ENCODE results near the gene SP2. TPM values are rescaled to one million over a fixed set of nuclear protein-coding genes. Genes with fewer than 3 reads are reported as not detected.

The SP2 gene
- total and polyA plus RNA-seq, 2 of the 8 experiments (the other 6 are each of a cell fraction or from before 2014, with no cell fraction given), result 5.6 to 13.8 TPM

DNA sequence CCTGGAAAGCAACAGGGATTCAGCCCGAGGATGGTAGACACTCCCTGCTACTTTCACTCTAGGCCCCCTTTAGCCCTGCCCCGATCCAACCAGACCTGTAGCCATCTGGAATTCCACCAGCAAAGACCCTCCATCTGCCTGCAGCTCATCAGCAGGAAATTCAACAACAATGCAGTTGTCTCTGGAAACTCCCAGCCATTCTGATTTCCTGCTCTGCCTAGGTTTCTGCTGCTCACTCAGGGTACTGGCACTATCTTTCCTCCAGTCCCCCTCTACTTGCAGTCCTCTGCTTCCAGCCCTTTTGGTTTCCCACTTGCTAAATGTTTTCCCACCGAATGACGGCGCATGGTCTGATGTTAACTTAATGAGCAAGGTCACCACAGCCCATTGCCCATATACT is 42.4 kb upstream of the SP2 start:
- Histone ChIP-seq H3K79me2 (ENCODE audit: control insufficient read depth in 1 of 2, insufficient read depth in 2 of 2, low read length in 2 of 2) (no peaks in the 10 kb centered on the region), H3K4me3 (ENCODE audit: extremely low read depth in 1 of 4, insufficient read depth in 2 of 4, low read depth in 3 of 4, low read length in 4 of 4) (no peak overlapping the region), H3K14ac (ENCODE audit: insufficient read length) (no peak overlapping the region), H2BK15ac (ENCODE audit: low read length) (no peak overlapping the region), H2AK5ac (ENCODE audit: low read depth, low read length) (no peak overlapping the region), H3K27ac (ENCODE audit: low read depth, low read length) (no peak overlapping the region), H3K4me2 (ENCODE audit: insufficient read depth in 1 of 2, low read depth in 2 of 2, low read length in 2 of 2) (no peak overlapping the region), H4K91ac (replicated peaks; ENCODE audit: insufficient read length, low read length) (no peak overlapping the region), H4K8ac (ENCODE audit: extremely low read depth, insufficient read depth, low read length) (no peak overlapping the region), H3K27me3 (replicated peaks in 1 of 4; ENCODE audit: control insufficient read depth in 3 of 4, extremely low read depth in 1 of 4, insufficient read depth in 3 of 4, low read length in 3 of 4) (peaks cover 39 to 72% (median 68%) of the 10 kb centered on the region in 4 experiments), H3K23ac (ENCODE audit: insufficient read length) (no peak overlapping the region), H2BK20ac (ENCODE audit: low read length) (no peak overlapping the region), H3K9ac (replicated peaks in 1 of 4; ENCODE audit: extremely low read depth in 1 of 4, low read depth in 3 of 4, low read length in 3 of 4) (no peak overlapping the region), H4K20me1 (replicated peaks in 1 of 2; ENCODE audit: control insufficient read depth in 1 of 2, insufficient read depth in 2 of 2, low read length in 2 of 2) (peaks cover 2 to 5% of the 10 kb centered on the region in 2 experiments), H3K79me1 (ENCODE audit: low read depth, low read length) (no peaks in the 10 kb centered on the region), H3K4me1 (replicated peaks in 1 of 4; ENCODE audit: control insufficient read depth in 3 of 4, insufficient read depth in 4 of 4, low read length in 3 of 4) (peaks cover 4 to 16% (median 11%) of the 10 kb centered on the region in 4 experiments), H3K9me3 (ENCODE audit: insufficient read depth in 2 of 2, low read depth in 1 of 2, low read length in 1 of 2) (no peaks in the 10 kb centered on the region), H3K36me3 (ENCODE audit: control insufficient read depth in 2 of 4, insufficient read depth in 4 of 4, low read length in 3 of 4) (no peaks in the 10 kb centered on the region), H3K4ac (replicated peaks; ENCODE audit: insufficient read length, low read depth, low read length) (no peak overlapping the region), H3K56ac (replicated peaks; ENCODE audit: insufficient read length, low read depth, low read length) (no peak overlapping the region), H3K18ac (ENCODE audit: extremely low read depth, low read length) (no peak overlapping the region), H3K23me2 (ENCODE audit: low read depth, low read length) (peaks cover 16% of the 10 kb centered on the region), H2BK12ac (ENCODE audit: low read depth, low read length) (no peak overlapping the region), H2BK5ac (ENCODE audit: low read depth, low read length) (no peak overlapping the region), H2AFZ (ENCODE audit: low read length) (no peak overlapping the region), H4K5ac (ENCODE audit: insufficient read length, low read depth, low read length) (no peak overlapping the region), H2BK120ac (replicated peaks; ENCODE audit: low read depth, low read length) (no peak overlapping the region)
- DNase-seq (ENCODE audit: low read depth in 1 of 2, low spot score in 2 of 2), result no peak
- ChIA-PET CTCF (ENCODE audit: partially characterized antibody) (interaction anchor here (15.3 to 33.0 kb wide), 5 partner anchors 3 to 95 kb away, joined by 246 to 1206 read pairs (median 373); partner anchors contain the start of genes PNPO, PRR15L, SCRN2 and SP2), POLR2A (ENCODE audit: partially characterized antibody) (interaction anchor here (1.2 to 1.5 kb wide), 2 partner anchors 9 to 29 kb away, joined by 4 read pairs; no protein-coding TSS in a partner anchor)
- no peak for FAIRE-seq
- 72% methylated on average over 5 of the region's 5 CpGs; no CpG with 5 or more reads in 1 of the 2 experiments for WGBS, 2 experiments (ENCODE audit: extremely low coverage in 1 of 2, insufficient coverage in 1 of 2, insufficient read length in 1 of 2, insufficient replicate concordance in 2 of 2, low coverage in 1 of 2, low lambda C conversion rate in 2 of 2, missing lambda C conversion rate in 1 of 2)
- TF ChIP-seq BCL11A (IDR thresholded peaks at IDR 0.05; ENCODE audit: low read depth in 2 of 2, low read length in 2 of 2) (no peak), BACH1 (IDR thresholded peaks at IDR 0.05; ENCODE audit: low read length) (no peak), CBX8 (IDR thresholded peaks at IDR 0.05; ENCODE audit: borderline replicate concordance, low read depth, low read length) (no peak), NRF1 (IDR thresholded peaks at IDR 0.05; ENCODE audit: low read depth, low read length) (no peak), YY1 (IDR thresholded peaks at IDR 0.05; ENCODE audit: low read depth, low read length) (no peak), POLR2AphosphoS5 (IDR thresholded peaks at IDR 0.05; ENCODE audit: low read depth, low read length) (no peak), SUZ12 (IDR thresholded peaks at IDR 0.05; ENCODE audit: low read length) (no peak), TAF1 (IDR thresholded peaks at IDR 0.05; ENCODE audit: low read depth, low read length) (no peak), GTF2F1 (IDR thresholded peaks at IDR 0.05; ENCODE audit: borderline replicate concordance, low read depth, low read length) (no peak), RAD21 (IDR thresholded peaks at IDR 0.05 in 1 of 2, conservative IDR thresholded peaks at IDR 0.05 in 1 of 2; ENCODE audit: low read depth in 2 of 2, low read length in 2 of 2) (no peak), JUN (IDR thresholded peaks at IDR 0.05; ENCODE audit: low read depth, low read length) (no peak)
- TF ChIP-seq, protein P1, sequence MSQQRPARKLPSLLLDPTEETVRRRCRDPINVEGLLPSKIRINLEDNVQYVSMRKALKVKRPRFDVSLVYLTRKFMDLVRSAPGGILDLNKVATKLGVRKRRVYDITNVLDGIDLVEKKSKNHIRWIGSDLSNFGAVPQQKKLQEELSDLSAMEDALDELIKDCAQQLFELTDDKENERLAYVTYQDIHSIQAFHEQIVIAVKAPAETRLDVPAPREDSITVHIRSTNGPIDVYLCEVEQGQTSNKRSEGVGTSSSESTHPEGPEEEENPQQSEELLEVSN (IDR thresholded peaks at IDR 0.05), result no peak
